Measurements from ENCODE around the gene OVCA2.

The OVCA2 gene

DNA sequence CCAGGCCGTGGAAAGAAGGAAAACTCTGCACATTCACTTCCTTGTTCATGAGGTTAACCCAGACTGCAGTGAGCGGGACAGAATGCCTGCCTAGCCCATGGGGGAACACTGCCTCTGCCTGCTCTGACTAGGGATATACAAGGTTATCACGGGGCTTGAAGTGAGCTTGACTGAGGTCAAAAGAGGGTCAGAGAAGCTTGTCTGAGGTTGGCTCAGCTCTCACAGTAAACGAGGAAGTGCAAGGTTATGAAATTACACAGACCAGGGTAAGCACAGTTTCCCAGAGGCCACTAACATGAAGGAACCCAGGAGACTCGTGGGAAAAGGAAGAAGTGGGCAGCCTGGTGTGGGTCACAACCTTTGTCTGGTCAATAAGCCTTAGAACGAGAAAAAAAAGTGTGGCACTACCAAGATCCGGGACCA, 41.8 kb downstream of the OVCA2 start:
- Histone ChIP-seq H3K79me2 (ENCODE audit: insufficient read depth, low read depth) (no peaks in the 10 kb centered on the region), H2AFZ (ENCODE audit: low read depth) (no peak overlapping the region), H3K4me3 (IDR thresholded peaks at IDR 0.05; ENCODE audit: insufficient read depth, low read depth, low read length) (no peak overlapping the region), H3K27ac (no peak overlapping the region), H3K9ac (no peak overlapping the region), H4K20me1 (ENCODE audit: insufficient read depth) (no peaks in the 10 kb centered on the region), H3K27me3 (ENCODE audit: insufficient read depth, low read depth) (no peaks in the 10 kb centered on the region), H3K36me3 (ENCODE audit: insufficient read depth) (no peaks in the 10 kb centered on the region), H3K4me1 (ENCODE audit: low read depth, poor library complexity, severe bottlenecking) (peaks cover 34% of the 10 kb centered on the region), H3K4me2 (no peak overlapping the region)
- TF ChIP-seq, protein P1, sequence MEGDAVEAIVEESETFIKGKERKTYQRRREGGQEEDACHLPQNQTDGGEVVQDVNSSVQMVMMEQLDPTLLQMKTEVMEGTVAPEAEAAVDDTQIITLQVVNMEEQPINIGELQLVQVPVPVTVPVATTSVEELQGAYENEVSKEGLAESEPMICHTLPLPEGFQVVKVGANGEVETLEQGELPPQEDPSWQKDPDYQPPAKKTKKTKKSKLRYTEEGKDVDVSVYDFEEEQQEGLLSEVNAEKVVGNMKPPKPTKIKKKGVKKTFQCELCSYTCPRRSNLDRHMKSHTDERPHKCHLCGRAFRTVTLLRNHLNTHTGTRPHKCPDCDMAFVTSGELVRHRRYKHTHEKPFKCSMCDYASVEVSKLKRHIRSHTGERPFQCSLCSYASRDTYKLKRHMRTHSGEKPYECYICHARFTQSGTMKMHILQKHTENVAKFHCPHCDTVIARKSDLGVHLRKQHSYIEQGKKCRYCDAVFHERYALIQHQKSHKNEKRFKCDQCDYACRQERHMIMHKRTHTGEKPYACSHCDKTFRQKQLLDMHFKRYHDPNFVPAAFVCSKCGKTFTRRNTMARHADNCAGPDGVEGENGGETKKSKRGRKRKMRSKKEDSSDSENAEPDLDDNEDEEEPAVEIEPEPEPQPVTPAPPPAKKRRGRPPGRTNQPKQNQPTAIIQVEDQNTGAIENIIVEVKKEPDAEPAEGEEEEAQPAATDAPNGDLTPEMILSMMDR (conservative IDR thresholded peaks at IDR 0.05; ENCODE audit: low read depth, low read length): no peak

- TF ChIP-seq, protein P1 (conservative IDR thresholded peaks at IDR 0.05; ENCODE audit: low read depth, low read length): no peak
- H2AFZ ChIP-seq (ENCODE audit: low read depth): no peak overlapping the region
- peaks cover 40% of the 10 kb centered on the region for H3K4me1 ChIP-seq (ENCODE audit: low read depth, poor library complexity, severe bottlenecking)
- no peak overlapping the region for H3K4me2 ChIP-seq
- H3K27ac ChIP-seq: no peak overlapping the region
- H3K9ac ChIP-seq: no peak overlapping the region
- no peaks in the 10 kb centered on the region for H3K79me2 ChIP-seq (ENCODE audit: insufficient read depth, low read depth)
- no peaks in the 10 kb centered on the region for H3K27me3 ChIP-seq (ENCODE audit: insufficient read depth, low read depth)
- no peak overlapping the region for H3K4me3 ChIP-seq (IDR thresholded peaks at IDR 0.05; ENCODE audit: insufficient read depth, low read depth, low read length)
- no peaks in the 10 kb centered on the region for H4K20me1 ChIP-seq (ENCODE audit: insufficient read depth)
- no peaks in the 10 kb centered on the region for H3K36me3 ChIP-seq (ENCODE audit: insufficient read depth)
Measured at GRCh38 chr17:2084036-2084765, 42.4 kb downstream of the OVCA2 start.

- TF ChIP-seq, protein P1 (conservative IDR thresholded peaks at IDR 0.05; ENCODE audit: low read depth, low read length): no peak
- Histone ChIP-seq H3K4me2 (no peak overlapping the region), H3K9ac (no peak overlapping the region), H3K79me2 (ENCODE audit: insufficient read depth, low read depth) (no peaks in the 10 kb centered on the region), H3K27ac (no peak overlapping the region), H3K27me3 (ENCODE audit: insufficient read depth, low read depth) (no peaks in the 10 kb centered on the region), H4K20me1 (ENCODE audit: insufficient read depth) (no peaks in the 10 kb centered on the region), H2AFZ (ENCODE audit: low read depth) (no peak overlapping the region), H3K4me3 (IDR thresholded peaks at IDR 0.05; ENCODE audit: insufficient read depth, low read depth, low read length) (no peak overlapping the region), H3K4me1 (ENCODE audit: low read depth, poor library complexity, severe bottlenecking) (peaks cover 47% of the 10 kb centered on the region), H3K36me3 (ENCODE audit: insufficient read depth) (no peaks in the 10 kb centered on the region)
Measured at GRCh38 chr17:2084766-2085647, 43.2 kb downstream of the OVCA2 start.

- TF ChIP-seq, protein P1 (conservative IDR thresholded peaks at IDR 0.05; ENCODE audit: low read depth, low read length): no peak
- Histone ChIP-seq H3K27me3 (ENCODE audit: insufficient read depth, low read depth) (no peaks in the 10 kb centered on the region), H3K4me1 (ENCODE audit: low read depth, poor library complexity, severe bottlenecking) (peaks cover 53% of the 10 kb centered on the region), H2AFZ (ENCODE audit: low read depth) (no peak overlapping the region), H3K4me2 (no peak overlapping the region), H3K27ac (no peak overlapping the region), H3K4me3 (IDR thresholded peaks at IDR 0.05; ENCODE audit: insufficient read depth, low read depth, low read length) (no peak overlapping the region), H4K20me1 (ENCODE audit: insufficient read depth) (no peaks in the 10 kb centered on the region), H3K36me3 (ENCODE audit: insufficient read depth) (no peaks in the 10 kb centered on the region), H3K9ac (no peak overlapping the region), H3K79me2 (ENCODE audit: insufficient read depth, low read depth) (no peaks in the 10 kb centered on the region)
Measured at GRCh38 chr17:2085648-2085949, 43.8 kb downstream of the OVCA2 start.

All from KMS-11 (cell line).